ENCODE measurements around the gene PRKCA. TPM values are rescaled to one million over a fixed set of nuclear protein-coding genes. Genes with fewer than 3 reads are reported as not detected.
"Not testable (repeated sequence)": the region's sequence is repeated elsewhere in the genome, so short reads cannot be mapped to it uniquely, and the experiment has no call there.

The PRKCA gene
- total and polyA plus RNA-seq, 2 of the 13 experiments (the other 11 are each of a cell fraction or from before 2014, with no cell fraction given): 18.5 to 21.5 TPM

- BruUV-seq (replicated peaks): no TSS peak
- in situ Hi-C loops (cut with HindIII; ENCODE audit: extremely low pct_ligation_motif_present, low pct_unique_long_range_greater_than_20kb): no loop called here
- ChIA-PET POLR2A (no interaction called here), CTCF (ENCODE audit: low intra/inter-chr PET ratio, low total read pairs) (no interaction called here)
- DNase-seq (ENCODE audit: low spot score) (no peak), FAIRE-seq (no peak), ATAC-seq (no peak)
- Histone ChIP-seq H3K79me2 (ENCODE audit: insufficient read depth, low read length) (no peaks in the 10 kb centered on the region), H3K9ac (ENCODE audit: insufficient read depth, low read depth, low read length) (no peak overlapping the region), H3K9me3 (ENCODE audit: low read length) (no peaks in the 10 kb centered on the region), H3K4me3 (replicated peaks in 1 of 3; ENCODE audit: insufficient read depth in 1 of 3, low read depth in 2 of 3, low read length in 3 of 3) (no peak overlapping the region), H3K36me3 (replicated peaks in 1 of 2; ENCODE audit: control insufficient read depth in 1 of 2, insufficient read depth in 2 of 2, low read length in 2 of 2) (peaks cover 0 to 7% of the 10 kb centered on the region in 2 experiments; a peak in 1 of 5 replicates), H3K4me1 (ENCODE audit: insufficient read depth, low read length) (peaks cover 36% of the 10 kb centered on the region), H2AFZ (ENCODE audit: low read length) (no peak overlapping the region), H3K4me2 (ENCODE audit: low read depth, low read length) (no peak overlapping the region), H3K27ac (ENCODE audit: extremely low read length, insufficient read depth, low read length) (no peak overlapping the region), H4K20me1 (ENCODE audit: insufficient read depth, low read length) (no peaks in the 10 kb centered on the region), H3K27me3 (ENCODE audit: control insufficient read depth in 1 of 2, insufficient read depth in 2 of 2, low read length in 2 of 2) (no peaks in the 10 kb centered on the region)
- TF ChIP-seq RBM22 (optimal IDR thresholded peaks at IDR 0.05; ENCODE audit: low read length): peak; percentile 79
- no peak for TF ChIP-seq ZNF562 (CRISPR knock-in tag; IDR thresholded peaks at IDR 0.05; ENCODE audit: borderline replicate concordance)
- WGBS (ENCODE audit: low lambda C conversion rate): 93% methylated on average over 3 of the region's 3 CpGs
- intact Hi-C loops (cut with micrococcal nuclease; ENCODE audit: unreplicated experiment): no loop called here
These were observed 410.0 kb downstream of the PRKCA start for GRCh38 chr17:66712453-66712852.

- H3K27me3 ChIP-seq (ENCODE audit: control insufficient read depth in 1 of 2, insufficient read depth in 2 of 2, low read length in 2 of 2); DNase-seq (ENCODE audit: low spot score); in situ Hi-C loops (cut with HindIII; ENCODE audit: extremely low pct_ligation_motif_present, low pct_unique_long_range_greater_than_20kb); CTCF ChIA-PET (ENCODE audit: low intra/inter-chr PET ratio, low total read pairs); BruUV-seq (replicated peaks); H3K79me2 ChIP-seq (ENCODE audit: insufficient read depth, low read length); H3K27ac ChIP-seq (ENCODE audit: extremely low read length, insufficient read depth, low read length); ATAC-seq; H3K4me3 ChIP-seq (replicated peaks in 1 of 3; ENCODE audit: insufficient read depth in 1 of 3, low read depth in 2 of 3, low read length in 3 of 3); H4K20me1 ChIP-seq (ENCODE audit: insufficient read depth, low read length); H3K4me2 ChIP-seq (ENCODE audit: low read depth, low read length); H3K9me3 ChIP-seq (ENCODE audit: low read length); FAIRE-seq; H3K36me3 ChIP-seq (replicated peaks in 1 of 2; ENCODE audit: control insufficient read depth in 1 of 2, insufficient read depth in 2 of 2, low read length in 2 of 2); H3K9ac ChIP-seq (ENCODE audit: insufficient read depth, low read depth, low read length); H2AFZ ChIP-seq (ENCODE audit: low read length); intact Hi-C loops (cut with micrococcal nuclease; ENCODE audit: unreplicated experiment); POLR2A ChIA-PET: not testable (repeated sequence)
- peaks cover 36% of the 10 kb centered on the region for H3K4me1 ChIP-seq (ENCODE audit: insufficient read depth, low read length)
- 97% methylated on average over 13 of the region's 13 CpGs for WGBS (ENCODE audit: low lambda C conversion rate)
These were observed 410.7 kb downstream of the PRKCA start for GRCh38 chr17:66713021-66713532.

Data from HepG2 (cell line).